IPS-18c (cell line): Measurements from ENCODE around the gene RERE.

Experiments used
- H3K4me3 ChIP-seq: 2 replicates; pipeline ENCODE4 v1.7.0; 2013; ENCODE audit warnings: low read depth, mild to moderate bottlenecking, low read length, moderate library complexity; ENCODE audit not compliant: insufficient read depth
- H3K9me3 ChIP-seq: one replicate; pipeline ENCODE4 v1.6.1; 2013; ENCODE audit warnings: mild to moderate bottlenecking, low read length, moderate library complexity; ENCODE audit not compliant: control insufficient read depth, insufficient read depth

Gene RERE

GRCh38 chr1:8693107-8693506 is 124.3 kb downstream of the RERE start:
- Histone ChIP-seq H3K4me3 (no peak overlapping the region), H3K9me3 (no peaks in the 10 kb centered on the region)

GRCh38 chr1:8691662-8692061 is 125.8 kb downstream of the RERE start:
- Histone ChIP-seq H3K4me3 (no peak overlapping the region), H3K9me3 (no peaks in the 10 kb centered on the region)

GRCh38 chr1:8690253-8690525 is 127.3 kb downstream of the RERE start:
- no peaks in the 10 kb centered on the region for H3K9me3 ChIP-seq
- H3K4me3 ChIP-seq = no peak overlapping the region

GRCh38 chr1:8689431-8690252 is 127.8 kb downstream of the RERE start:
- Histone ChIP-seq H3K9me3 (no peaks in the 10 kb centered on the region), H3K4me3 (no peak overlapping the region)

- no peak overlapping the region for H3K4me3 ChIP-seq
- H3K9me3 ChIP-seq = no peaks in the 10 kb centered on the region
Measured at GRCh38 chr1:8687538-8687937, 129.9 kb downstream of the RERE start.

- Histone ChIP-seq H3K9me3 (no peaks in the 10 kb centered on the region), H3K4me3 (no peak overlapping the region)
Measured at GRCh38 chr1:8687039-8687438, 130.4 kb downstream of the RERE start.

- Histone ChIP-seq H3K9me3 (peaks cover 2% of the 10 kb centered on the region), H3K4me3 (no peak overlapping the region)
Measured at GRCh38 chr1:8685463-8685862, 132.0 kb downstream of the RERE start.

GRCh38 chr1:8684590-8684989 is 132.8 kb downstream of the RERE start:
- peaks cover 2% of the 10 kb centered on the region for H3K9me3 ChIP-seq
- no peak overlapping the region for H3K4me3 ChIP-seq

GRCh38 chr1:8682573-8682972 is 134.9 kb downstream of the RERE start:
- Histone ChIP-seq H3K9me3 (peaks cover 2% of the 10 kb centered on the region), H3K4me3 (no peak overlapping the region)

- Histone ChIP-seq H3K9me3 (peaks cover 2% of the 10 kb centered on the region), H3K4me3 (no peak overlapping the region)
Measured at GRCh38 chr1:8681911-8682310, 135.5 kb downstream of the RERE start.

GRCh38 chr1:8680664-8681650 is 136.5 kb downstream of the RERE start:
- Histone ChIP-seq H3K4me3 (no peak overlapping the region), H3K9me3 (peaks cover 2% of the 10 kb centered on the region)

GRCh38 chr1:8679929-8680663 is 137.3 kb downstream of the RERE start:
- no peak overlapping the region for H3K4me3 ChIP-seq
- H3K9me3 ChIP-seq = peaks cover 2% of the 10 kb centered on the region

GRCh38 chr1:8679395-8679800 is 138.0 kb downstream of the RERE start:
- peaks cover 2% of the 10 kb centered on the region for H3K9me3 ChIP-seq
- H3K4me3 ChIP-seq = no peak overlapping the region

- peaks cover 2% of the 10 kb centered on the region for H3K9me3 ChIP-seq
Measured at GRCh38 chr1:8678673-8679394, 138.6 kb downstream of the RERE start.

GRCh38 chr1:8677782-8678181 is 139.7 kb downstream of the RERE start:
- H3K4me3 ChIP-seq = no peak overlapping the region
- H3K9me3 ChIP-seq = peaks cover 2% of the 10 kb centered on the region

More at GRCh38 chr1:8678673-8679394, 138.6 kb downstream of the RERE start:
- H3K4me3 ChIP-seq = no peak overlapping the region

GRCh38 chr1:8676813-8677212 is 140.6 kb downstream of the RERE start:
- no peak overlapping the region for H3K4me3 ChIP-seq
- peaks cover 2% of the 10 kb centered on the region for H3K9me3 ChIP-seq

- Histone ChIP-seq H3K4me3 (no peak overlapping the region), H3K9me3 (peaks cover 2% of the 10 kb centered on the region)
Measured at GRCh38 chr1:8676072-8676471, 141.4 kb downstream of the RERE start.
